ENCODE results near the gene CCNF.
A peak's percentile ranks its signal among the peaks of the same experiment; 100 is the strongest.

Gene CCNF

DNA sequence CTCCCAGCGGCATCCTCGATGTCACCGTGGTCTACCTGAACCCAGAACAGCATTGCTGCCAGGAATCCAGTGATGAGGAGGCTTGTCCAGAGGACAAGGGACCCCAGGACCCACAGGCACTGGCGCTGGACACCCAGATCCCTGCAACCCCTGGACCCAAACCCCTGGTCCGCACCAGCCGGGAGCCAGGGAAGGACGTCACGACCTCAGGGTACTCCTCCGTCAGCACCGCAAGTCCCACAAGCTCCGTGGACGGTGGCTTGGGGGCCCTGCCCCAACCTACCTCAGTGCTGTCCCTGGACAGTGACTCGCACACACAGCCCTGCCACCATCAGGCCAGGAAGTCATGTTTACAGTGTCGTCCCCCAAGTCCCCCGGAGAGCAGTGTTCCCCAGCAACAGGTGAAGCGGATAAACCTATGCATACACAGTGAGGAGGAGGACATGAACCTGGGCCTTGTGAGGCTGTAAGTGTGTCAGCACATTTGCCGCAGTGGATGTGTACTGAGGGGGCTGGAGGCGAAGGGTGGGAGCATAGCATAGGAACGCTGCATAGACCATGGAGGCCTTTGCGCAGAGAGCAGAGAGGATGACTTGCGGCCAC is 27.4 kb downstream of the CCNF start:
- TF ChIP-seq CTCF (IDR thresholded peaks at IDR 0.05; ENCODE audit: low read depth, low read length), result no peak
- DNase-seq (ENCODE audit: low read depth in 2 of 2), result no peak
- H3K4me3 ChIP-seq (replicated peaks in 1 of 2; ENCODE audit: low read depth in 2 of 2, low read length in 2 of 2), result no peak overlapping the region

DNA sequence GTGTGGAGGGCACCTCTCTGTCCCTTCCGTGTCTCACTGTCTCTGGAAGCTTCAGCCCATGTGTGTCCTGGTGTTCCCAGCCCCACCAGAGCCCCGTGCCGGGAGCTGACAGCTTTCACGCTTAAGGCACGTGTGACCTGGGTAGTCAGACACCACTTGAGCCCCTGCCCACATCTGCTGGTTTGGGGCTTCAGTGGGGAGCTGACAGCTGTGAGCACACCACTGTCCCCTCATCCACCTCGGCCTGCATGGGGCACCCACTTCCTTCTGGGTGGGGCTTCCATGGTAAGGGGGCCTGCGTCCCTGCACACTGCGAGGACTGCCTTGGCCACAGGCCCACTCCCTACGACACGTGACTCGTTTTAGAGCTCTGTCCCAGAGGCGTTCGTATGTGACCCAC is 28.0 kb downstream of the CCNF start:
- DNase-seq (ENCODE audit: low read depth in 2 of 2), result no peak
- TF ChIP-seq CTCF (IDR thresholded peaks at IDR 0.05; ENCODE audit: low read depth, low read length), result no peak
- no peak overlapping the region for H3K4me3 ChIP-seq (replicated peaks in 1 of 2; ENCODE audit: low read depth in 2 of 2, low read length in 2 of 2)

GRCh38 chr16:2457946-2458345 is 28.7 kb downstream of the CCNF start:
- no peak for TF ChIP-seq CTCF (IDR thresholded peaks at IDR 0.05; ENCODE audit: low read depth, low read length)
- H3K4me3 ChIP-seq (replicated peaks in 1 of 2; ENCODE audit: low read depth in 2 of 2, low read length in 2 of 2), result no peak overlapping the region
- DNase-seq (ENCODE audit: low read depth in 2 of 2), result no peak

GRCh38 chr16:2458887-2459646 is 29.8 kb downstream of the CCNF start:
- no peak for DNase-seq (ENCODE audit: low read depth in 2 of 2)
- peak overlapping the region; percentile 61 to 62 for H3K4me3 ChIP-seq (replicated peaks in 1 of 2; ENCODE audit: low read depth in 2 of 2, low read length in 2 of 2)
- no peak for TF ChIP-seq CTCF (IDR thresholded peaks at IDR 0.05; ENCODE audit: low read depth, low read length)

DNA sequence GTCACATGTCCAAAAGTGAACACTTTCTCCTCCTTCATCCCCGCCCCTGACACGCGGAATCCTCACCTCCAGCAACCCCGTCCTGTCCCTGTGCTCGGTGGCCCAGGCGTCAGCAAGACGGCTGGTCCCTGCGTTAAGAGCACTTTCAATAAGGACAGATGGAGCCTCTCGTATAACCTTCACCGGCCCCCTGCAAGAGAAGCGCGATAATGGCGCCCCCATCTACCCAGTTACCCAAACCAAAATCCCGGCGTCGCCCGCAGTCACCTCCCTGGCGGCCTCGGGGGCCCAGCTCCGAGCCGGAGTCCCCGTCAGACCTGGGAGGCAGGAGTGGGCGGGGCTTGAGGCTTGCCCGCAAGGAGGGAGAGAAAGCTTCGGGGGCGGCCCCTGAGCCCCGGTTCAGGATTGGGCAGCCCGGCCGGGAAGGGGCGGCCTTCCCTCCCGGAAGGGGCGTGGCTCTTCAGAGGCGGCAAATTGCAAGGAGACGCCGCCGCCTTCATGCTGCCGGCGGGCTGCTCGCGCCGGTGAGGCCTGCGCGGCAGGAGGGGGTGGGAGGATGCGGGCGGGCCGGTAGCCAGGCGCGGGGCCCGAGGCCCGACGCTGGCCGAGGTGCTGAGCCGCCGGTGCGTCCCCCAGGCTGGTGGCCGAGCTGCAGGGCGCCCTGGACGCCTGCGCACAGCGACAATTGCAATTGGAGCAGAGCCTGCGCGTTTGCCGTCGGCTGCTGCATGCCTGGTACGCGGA is 30.6 kb downstream of the CCNF start, which contains the start of gene TEDC2:
TEDC2 (plus strand) TSS at position 463 of the 744 bp plus-strand sequence; CDS start at position 499, 36 bp downstream.
- peak; percentile 91 to 94 for DNase-seq (ENCODE audit: low read depth in 2 of 2)
- peak within 1 kb of the TSS; percentile 61 to 62 for H3K4me3 ChIP-seq (replicated peaks in 1 of 2; ENCODE audit: low read depth in 2 of 2, low read length in 2 of 2)
- no peak for TF ChIP-seq CTCF (IDR thresholded peaks at IDR 0.05; ENCODE audit: low read depth, low read length)

DNA sequence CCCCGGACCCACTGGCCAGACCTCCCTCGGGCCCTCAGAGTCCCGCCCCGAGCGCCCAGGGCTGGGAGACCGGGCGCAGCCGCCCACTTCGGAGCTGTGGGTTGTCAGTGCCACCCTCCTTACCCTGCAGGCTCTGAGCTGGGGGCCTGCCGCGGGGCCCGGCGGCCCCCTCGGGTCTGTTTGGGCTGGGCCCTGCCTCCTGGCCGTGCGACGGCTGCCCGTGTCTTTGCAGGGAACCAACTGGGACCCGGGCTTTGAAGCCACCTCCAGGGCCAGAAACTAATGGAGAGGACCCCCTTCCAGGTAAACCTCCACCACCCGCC is 31.1 kb downstream of the CCNF start:
- no peak for TF ChIP-seq CTCF (IDR thresholded peaks at IDR 0.05; ENCODE audit: low read depth, low read length)
- peak overlapping the region; percentile 56 to 62 for H3K4me3 ChIP-seq (replicated peaks in 1 of 2; ENCODE audit: low read depth in 2 of 2, low read length in 2 of 2)
- no peak for DNase-seq (ENCODE audit: low read depth in 2 of 2)
